ENCODE results near the gene DNAH12.

- no peak for TF ChIP-seq POLR2AphosphoS5 (IDR thresholded peaks at IDR 0.05; ENCODE audit: low read depth, low read length)
- TF ChIP-seq, protein P1, sequence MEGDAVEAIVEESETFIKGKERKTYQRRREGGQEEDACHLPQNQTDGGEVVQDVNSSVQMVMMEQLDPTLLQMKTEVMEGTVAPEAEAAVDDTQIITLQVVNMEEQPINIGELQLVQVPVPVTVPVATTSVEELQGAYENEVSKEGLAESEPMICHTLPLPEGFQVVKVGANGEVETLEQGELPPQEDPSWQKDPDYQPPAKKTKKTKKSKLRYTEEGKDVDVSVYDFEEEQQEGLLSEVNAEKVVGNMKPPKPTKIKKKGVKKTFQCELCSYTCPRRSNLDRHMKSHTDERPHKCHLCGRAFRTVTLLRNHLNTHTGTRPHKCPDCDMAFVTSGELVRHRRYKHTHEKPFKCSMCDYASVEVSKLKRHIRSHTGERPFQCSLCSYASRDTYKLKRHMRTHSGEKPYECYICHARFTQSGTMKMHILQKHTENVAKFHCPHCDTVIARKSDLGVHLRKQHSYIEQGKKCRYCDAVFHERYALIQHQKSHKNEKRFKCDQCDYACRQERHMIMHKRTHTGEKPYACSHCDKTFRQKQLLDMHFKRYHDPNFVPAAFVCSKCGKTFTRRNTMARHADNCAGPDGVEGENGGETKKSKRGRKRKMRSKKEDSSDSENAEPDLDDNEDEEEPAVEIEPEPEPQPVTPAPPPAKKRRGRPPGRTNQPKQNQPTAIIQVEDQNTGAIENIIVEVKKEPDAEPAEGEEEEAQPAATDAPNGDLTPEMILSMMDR (IDR thresholded peaks at IDR 0.05), result no peak
- no peak for TF ChIP-seq RAD21 (IDR thresholded peaks at IDR 0.05; ENCODE audit: low read length)
- TF ChIP-seq TEAD4 (IDR thresholded peaks at IDR 0.05; ENCODE audit: borderline replicate concordance, insufficient read depth), result no peak
- no peak for TF ChIP-seq SIN3A (IDR thresholded peaks at IDR 0.05; ENCODE audit: borderline replicate concordance, low read depth, low read length)
These were observed 39.4 kb upstream of the DNAH12 start for GRCh38 chr3:57583544-57583943.
